Activated naive CD4-positive, alpha-beta T cell treated with anti-CD3 and anti-CD28 coated beads for 36 hours (primary cell): ENCODE measurements around the gene IRF9. TPM values are rescaled to one million over a fixed set of nuclear protein-coding genes. Genes with fewer than 3 reads are reported as not detected.

ENCODE experiments used
- CTCF ChIA-PET: fragments of 350-600 bp; sonication (Branson Sonifier 250); formaldehyde crosslinking; loops from one replicate; lab custom pipeline; 2021; ENCODE audit warnings: antibody characterized with exemption; lab: Charles Lee
- DNase-seq: peaks from one replicate; pipeline ENCODE4 v3.0.0-alpha.2; 2020
- H3K27ac Mint-ChIP-seq: one replicate; pipeline ENCODE4 v1.8.0; 2021; ENCODE audit warnings: mild to moderate bottlenecking, mixed read lengths
- H3K27me3 Mint-ChIP-seq: one replicate; pipeline ENCODE4 v1.8.0; 2021; ENCODE audit warnings: low read depth, mixed read lengths
- H3K36me3 Mint-ChIP-seq: one replicate; pipeline ENCODE4 v1.8.0; 2021; ENCODE audit warnings: low read depth, mixed read lengths
- H3K4me1 Mint-ChIP-seq: one replicate; pipeline ENCODE4 v1.8.0; 2021; ENCODE audit warnings: low read depth, mixed read lengths
- H3K4me3 Mint-ChIP-seq: one replicate; pipeline ENCODE4 v1.8.0; 2021; ENCODE audit warnings: mild to moderate bottlenecking, moderate library complexity, mixed read lengths
- H3K9me3 Mint-ChIP-seq: one replicate; pipeline ENCODE4 v1.8.0; 2021; ENCODE audit warnings: mixed read lengths
- intact Hi-C: fragments of 100-400 bp; cut with micrococcal nuclease; formaldehyde crosslinking; loops from one replicate; pipeline ENCODE4 v1.15.1; 2023
- total RNA-seq, 2 experiments: library from RNA; stranded (reverse); gene quantifications; one replicate each; pipeline ENCODE4 v1.2.3, GENCODE V29; 2021

Gene IRF9
- total RNA-seq, 2 experiments from 2014 or later = 202 to 212 TPM

GRCh38 chr14:24172261-24172860 is 11.3 kb downstream of the IRF9 start:
- intact Hi-C loops = loop anchor here (1.0 kb wide), 1 partner anchor 16 kb away; the partner anchor contains the start of gene IPO4
- H3K27me3 Mint-ChIP-seq = no peaks in the 10 kb centered on the region
- H3K9me3 Mint-ChIP-seq = no peaks in the 10 kb centered on the region
- peaks cover 18% of the 10 kb centered on the region for H3K36me3 Mint-ChIP-seq
- DNase-seq = no peak
- no peak overlapping the region for H3K27ac Mint-ChIP-seq
- CTCF ChIA-PET = interaction anchor here (1.5 kb wide), 1 partner anchor 11 kb away, joined by 9 read pairs; the partner anchor contains the start of gene IRF9
- peaks cover 18% of the 10 kb centered on the region for H3K4me1 Mint-ChIP-seq
- peak overlapping the region; percentile 70 for H3K4me3 Mint-ChIP-seq

DNA sequence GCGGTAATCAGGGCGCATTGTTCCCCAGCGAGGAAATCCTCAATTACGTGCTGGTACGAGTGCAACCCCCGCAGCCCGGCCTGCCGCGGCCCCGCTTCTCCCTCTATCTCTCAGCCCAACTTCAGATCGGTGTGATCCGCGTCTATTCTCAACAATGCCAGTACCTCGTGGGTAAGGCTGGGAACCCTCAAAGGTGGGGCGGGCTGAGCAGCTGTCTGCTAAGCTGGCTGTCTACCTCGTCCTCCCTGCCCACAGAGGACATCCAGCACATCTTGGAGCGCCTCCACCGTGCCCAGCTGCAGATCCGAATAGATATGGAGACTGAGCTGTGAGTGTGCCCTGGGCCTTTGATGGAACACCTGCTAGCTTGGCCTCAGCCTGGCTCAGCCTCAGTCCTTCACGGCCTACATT is 11.8 kb downstream of the IRF9 start:
- H3K9me3 Mint-ChIP-seq = no peaks in the 10 kb centered on the region
- CTCF ChIA-PET = interaction anchor here (0.6 to 1.5 kb wide), 2 partner anchors 11 to 102 kb away, joined by 3 to 9 read pairs; partner anchors contain the start of gene IRF9
- DNase-seq = no peak
- intact Hi-C loops = loop anchor here (1.0 kb wide), 1 partner anchor 15 kb away; the partner anchor contains the start of gene IPO4
- H3K27me3 Mint-ChIP-seq = no peaks in the 10 kb centered on the region
- H3K27ac Mint-ChIP-seq = no peak overlapping the region
- peaks cover 14% of the 10 kb centered on the region for H3K4me1 Mint-ChIP-seq
- H3K36me3 Mint-ChIP-seq = peaks cover 18% of the 10 kb centered on the region
- H3K4me3 Mint-ChIP-seq = no peak overlapping the region

DNA sequence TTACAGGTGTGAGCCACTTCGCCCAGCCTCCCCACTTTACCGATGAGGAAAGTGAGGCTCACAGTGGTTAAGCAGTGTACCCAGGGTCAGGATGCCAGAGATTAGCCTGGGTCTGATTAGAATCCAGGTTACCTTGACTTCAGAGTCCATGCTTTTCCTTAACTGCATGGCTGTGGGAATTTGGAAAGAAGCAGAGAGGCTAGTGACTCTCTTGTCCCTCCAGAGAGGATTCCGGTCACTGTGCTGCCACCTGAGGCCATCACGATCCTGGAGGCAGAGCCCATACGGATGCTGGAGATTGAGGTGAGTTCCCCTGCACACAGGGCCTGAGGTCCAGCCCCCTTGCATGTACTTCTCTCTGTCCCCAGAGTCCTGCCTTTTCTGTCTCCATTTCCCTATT is 15.5 kb downstream of the IRF9 start:
- intact Hi-C loops = no loop called here
- no peaks in the 10 kb centered on the region for H3K9me3 Mint-ChIP-seq

DNA sequence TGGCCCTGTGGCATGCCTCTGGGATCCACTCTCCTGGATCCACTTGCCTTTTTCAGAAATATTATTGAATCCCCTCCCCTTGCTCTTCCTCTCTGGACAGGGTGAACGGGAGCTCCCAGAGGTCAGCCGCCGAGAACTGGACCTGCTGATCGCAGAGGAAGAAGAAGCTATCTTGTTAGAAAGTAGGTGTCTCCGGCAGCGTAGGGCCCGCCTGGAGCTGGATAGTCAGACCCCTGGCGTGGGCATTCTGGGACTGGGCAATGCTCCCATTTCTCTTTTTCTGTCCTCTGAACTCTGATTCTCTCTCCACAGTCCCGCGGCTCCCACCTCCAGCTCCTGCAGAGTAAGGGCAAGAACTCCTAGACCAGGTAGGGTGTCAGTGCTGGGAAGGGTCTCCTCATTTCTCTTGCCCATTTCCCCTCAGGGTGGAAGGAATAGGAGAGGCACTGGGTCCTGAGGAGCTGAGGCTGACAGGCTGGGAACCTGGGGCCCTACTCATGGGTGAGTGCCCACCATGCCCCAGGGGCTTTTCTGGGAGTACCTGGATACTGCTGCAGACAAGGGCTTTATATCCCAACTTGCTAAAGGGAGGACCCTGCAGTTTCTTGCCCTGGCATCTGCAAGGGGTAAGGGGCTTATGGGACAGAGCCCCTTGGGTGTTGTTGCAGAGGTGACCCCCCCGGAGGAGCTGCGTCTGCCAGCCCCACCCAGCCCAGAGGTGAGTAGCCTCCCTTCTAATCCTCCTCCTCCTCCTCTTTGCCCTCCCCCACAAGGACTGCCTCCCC is 16.2 kb downstream of the IRF9 start:
- H3K9me3 Mint-ChIP-seq = no peaks in the 10 kb centered on the region
- H3K27ac Mint-ChIP-seq = no peak overlapping the region
- CTCF ChIA-PET = no interaction called here
- H3K4me3 Mint-ChIP-seq = no peak overlapping the region
- H3K27me3 Mint-ChIP-seq = no peaks in the 10 kb centered on the region
- no peaks in the 10 kb centered on the region for H3K4me1 Mint-ChIP-seq
- peaks cover 14% of the 10 kb centered on the region for H3K36me3 Mint-ChIP-seq
- intact Hi-C loops = no loop called here
- no peak for DNase-seq

More for the DNA sequence above, 15.5 kb downstream of the IRF9 start:
- no peak overlapping the region for H3K4me3 Mint-ChIP-seq
- DNase-seq = no peak
- H3K36me3 Mint-ChIP-seq = peaks cover 11% of the 10 kb centered on the region
- CTCF ChIA-PET = interaction anchor here (0.6 kb wide), 1 partner anchor 68 kb away, joined by 3 read pairs; no protein-coding TSS in a partner anchor
- H3K4me1 Mint-ChIP-seq = peaks cover under 1% of the 10 kb centered on the region
- H3K27ac Mint-ChIP-seq = no peak overlapping the region
- no peaks in the 10 kb centered on the region for H3K27me3 Mint-ChIP-seq

- H3K4me1 Mint-ChIP-seq = no peaks in the 10 kb centered on the region
- intact Hi-C loops = no loop called here
- peaks cover 18% of the 10 kb centered on the region for H3K36me3 Mint-ChIP-seq
- H3K9me3 Mint-ChIP-seq = no peaks in the 10 kb centered on the region
- no peak overlapping the region for H3K27ac Mint-ChIP-seq
- H3K27me3 Mint-ChIP-seq = no peaks in the 10 kb centered on the region
- CTCF ChIA-PET = no interaction called here
- DNase-seq = no peak
- no peak overlapping the region for H3K4me3 Mint-ChIP-seq
Measured at GRCh38 chr14:24177891-24178290, 16.8 kb downstream of the IRF9 start.

- intact Hi-C loops = no loop called here
- Mint-ChIP-seq H3K4me3 (no peak overlapping the region), H3K27ac (no peak overlapping the region), H3K4me1 (no peaks in the 10 kb centered on the region), H3K36me3 (peaks cover 20% of the 10 kb centered on the region), H3K27me3 (no peaks in the 10 kb centered on the region), H3K9me3 (no peaks in the 10 kb centered on the region)
- CTCF ChIA-PET = interaction anchor here (1.0 to 1.4 kb wide), 2 partner anchors 17 to 124 kb away, joined by 3 to 5 read pairs; partner anchors contain the start of gene IRF9
- no peak for DNase-seq
Measured at GRCh38 chr14:24178399-24179178, 17.5 kb downstream of the IRF9 start.

DNA sequence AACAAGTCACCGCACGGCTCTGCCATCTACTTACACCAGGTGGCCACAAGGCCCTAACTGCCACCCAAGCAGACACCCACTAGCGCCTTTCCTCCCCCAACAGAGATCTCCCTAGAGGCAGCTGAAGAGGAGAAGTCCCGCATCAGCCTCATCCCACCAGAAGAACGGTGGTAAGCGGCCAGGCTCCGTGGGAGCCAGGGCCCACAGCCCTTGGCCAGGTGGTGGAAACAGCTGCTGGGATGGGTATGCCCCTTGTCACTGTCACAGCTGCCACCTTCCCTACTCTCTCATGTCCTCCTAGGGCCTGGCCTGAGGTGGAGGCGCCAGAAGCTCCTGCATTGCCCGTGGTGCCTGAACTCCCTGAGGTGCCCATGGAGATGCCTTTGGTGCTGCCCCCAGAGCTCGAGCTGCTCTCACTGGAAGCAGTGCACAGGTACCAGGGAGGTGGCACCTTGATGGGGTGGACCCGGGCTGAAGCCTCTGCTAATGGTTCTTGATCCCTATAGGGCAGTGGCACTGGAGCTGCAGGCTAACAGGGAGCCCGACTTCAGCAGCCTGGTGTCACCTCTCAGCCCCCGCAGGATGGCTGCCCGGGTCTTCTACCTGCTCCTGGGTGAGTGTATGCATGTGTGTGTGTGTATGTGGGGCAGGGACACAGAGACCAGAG is 18.4 kb downstream of the IRF9 start:
- Mint-ChIP-seq H3K9me3 (no peaks in the 10 kb centered on the region), H3K27me3 (no peaks in the 10 kb centered on the region), H3K4me3 (no peak overlapping the region), H3K4me1 (no peaks in the 10 kb centered on the region), H3K27ac (no peak overlapping the region), H3K36me3 (peaks cover 20% of the 10 kb centered on the region)
- intact Hi-C loops = no loop called here
- CTCF ChIA-PET = interaction anchor here (0.8 to 1.4 kb wide), 4 partner anchors 11 to 123 kb away, joined by 3 to 5 read pairs (median 3); partner anchors contain the start of gene IRF9
- no peak for DNase-seq

DNA sequence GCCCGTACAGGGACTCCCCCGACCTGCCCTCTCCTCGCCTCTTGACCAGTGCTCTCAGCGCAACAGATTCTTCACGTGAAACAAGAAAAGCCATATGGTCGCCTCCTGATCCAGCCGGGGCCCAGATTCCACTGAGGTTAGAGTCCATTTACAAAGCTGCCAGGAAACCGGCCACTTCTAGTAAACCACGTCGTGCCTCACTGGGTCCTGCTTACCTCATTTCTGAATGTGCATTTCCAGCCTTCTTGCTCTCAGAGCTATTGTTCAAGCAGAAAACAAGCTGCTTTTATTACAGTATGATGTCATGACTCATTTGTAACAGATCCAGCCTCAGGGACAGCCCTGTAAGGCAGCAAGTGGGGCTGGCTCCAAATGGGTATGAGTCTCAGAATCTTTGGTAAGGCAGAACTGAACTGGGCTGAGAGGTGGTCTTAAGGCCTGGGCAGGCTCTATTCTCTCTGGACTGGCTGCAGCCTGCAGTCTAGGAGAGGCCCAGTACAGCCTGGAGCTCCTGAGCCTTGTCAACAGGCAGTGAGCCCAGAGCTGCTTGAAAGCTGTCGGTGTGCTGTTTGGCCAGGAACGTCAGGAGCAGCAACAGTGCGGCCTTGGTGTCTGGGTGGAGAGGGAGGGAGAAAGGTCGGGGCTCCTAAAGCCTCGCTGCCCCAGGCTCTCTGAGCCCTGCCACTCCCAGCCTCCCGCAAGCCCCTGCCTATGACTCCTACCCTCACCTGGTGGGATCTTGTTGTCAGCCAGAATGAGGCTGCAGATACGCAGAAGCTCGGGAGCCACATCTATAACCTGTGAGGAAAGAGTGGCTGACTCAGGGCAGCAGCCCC is 19.1 kb downstream of the IRF9 start:
- H3K27me3 Mint-ChIP-seq = no peaks in the 10 kb centered on the region
- no peaks in the 10 kb centered on the region for H3K9me3 Mint-ChIP-seq
- H3K4me1 Mint-ChIP-seq = no peaks in the 10 kb centered on the region
- DNase-seq = no peak
- intact Hi-C loops = no loop called here
- no peak overlapping the region for H3K4me3 Mint-ChIP-seq
- H3K27ac Mint-ChIP-seq = peak overlapping the region; percentile 22
- CTCF ChIA-PET = interaction anchor here (0.8 to 1.4 kb wide), 5 partner anchors 10 to 122 kb away, joined by 3 to 5 read pairs (median 3); partner anchors contain the start of gene IRF9
- peaks cover 20% of the 10 kb centered on the region for H3K36me3 Mint-ChIP-seq

- intact Hi-C loops = no loop called here
- Mint-ChIP-seq H3K4me1 (peaks cover 4% of the 10 kb centered on the region), H3K27me3 (no peaks in the 10 kb centered on the region), H3K27ac (peak overlapping the region; percentile 30), H3K4me3 (no peak overlapping the region), H3K9me3 (no peaks in the 10 kb centered on the region), H3K36me3 (peaks cover 23% of the 10 kb centered on the region)
- DNase-seq = no peak
- CTCF ChIA-PET = interaction anchor here (0.6 to 0.8 kb wide), 2 partner anchors 20 to 27 kb away, joined by 3 read pairs; partner anchors contain the start of gene IRF9
Measured at GRCh38 chr14:24181371-24182077, 20.5 kb downstream of the IRF9 start.

DNA sequence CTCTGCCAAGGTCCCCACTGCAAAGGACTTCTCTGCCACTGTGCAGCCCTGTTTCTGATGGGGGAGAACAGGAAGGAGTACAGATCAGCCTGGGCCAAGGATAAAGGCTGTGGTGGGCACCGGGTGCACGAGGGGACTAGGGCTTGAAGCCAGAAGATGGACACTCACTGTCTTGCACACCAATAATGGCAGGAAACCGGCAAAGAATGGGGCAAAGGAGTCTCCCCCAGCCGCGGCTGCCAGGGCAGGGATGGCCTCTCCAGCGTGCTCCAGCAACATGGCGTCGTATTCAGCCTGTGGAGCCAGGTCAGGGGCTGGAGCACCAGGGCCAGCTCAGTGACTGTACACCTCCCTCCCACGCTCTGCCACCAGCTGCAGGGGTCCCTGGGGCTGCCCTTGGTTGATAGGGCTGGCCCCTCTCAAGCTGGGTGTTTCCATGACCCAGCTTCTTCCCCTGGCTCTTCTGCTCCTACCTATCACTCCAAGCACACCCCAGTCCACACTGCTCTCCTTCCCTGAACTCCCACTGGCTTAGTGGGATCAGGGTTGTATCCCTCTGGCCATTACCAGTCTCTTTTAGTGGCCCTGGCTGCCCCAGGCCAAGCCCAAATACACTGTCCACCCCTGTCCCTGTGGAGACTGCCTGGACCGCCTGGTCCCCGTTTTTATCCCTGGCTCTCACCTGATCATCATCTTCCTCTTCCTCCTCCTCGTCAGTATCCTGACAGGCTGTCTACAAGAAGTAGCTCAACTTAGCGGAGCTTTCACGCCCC is 21.2 kb downstream of the IRF9 start:
- Mint-ChIP-seq H3K27me3 (no peaks in the 10 kb centered on the region), H3K36me3 (peaks cover 21% of the 10 kb centered on the region), H3K4me3 (no peak overlapping the region), H3K4me1 (peaks cover 11% of the 10 kb centered on the region), H3K9me3 (no peaks in the 10 kb centered on the region), H3K27ac (peak overlapping the region; percentile 30)
- intact Hi-C loops = no loop called here
- DNase-seq = no peak
- CTCF ChIA-PET = interaction anchor here (0.6 to 1.3 kb wide), 2 partner anchors 21 to 150 kb away, joined by 3 to 5 read pairs; partner anchors contain the start of gene IRF9
